Neural crest cell (in vitro differentiated cells): ENCODE measurements around the gene ALPK3. TPM values are rescaled to one million over a fixed set of nuclear protein-coding genes. Genes with fewer than 3 reads are reported as not detected.

ENCODE experiments used
- DNase-seq: peaks from one replicate; pipeline ENCODE4 v3.0.0; 2021; ENCODE audit warnings: low read depth, mixed read lengths, low spot score
- H3K27ac Mint-ChIP-seq: one replicate; pipeline ENCODE4 v1.8.0; 2021; ENCODE audit warnings: mild to moderate bottlenecking, mixed read lengths; ENCODE audit not compliant: unreplicated experiment
- H3K27me3 Mint-ChIP-seq: 2 replicates; pipeline ENCODE4 v1.8.0; 2021; ENCODE audit warnings: low read depth, mild to moderate bottlenecking, mixed read lengths
- H3K36me3 Mint-ChIP-seq: 2 replicates; pipeline ENCODE4 v1.8.0; 2021; ENCODE audit warnings: low read depth, mild to moderate bottlenecking, mixed read lengths
- H3K4me1 Mint-ChIP-seq: 2 replicates; pipeline ENCODE4 v1.8.0; 2021; ENCODE audit warnings: mixed read lengths
- H3K4me3 Mint-ChIP-seq: one replicate; pipeline ENCODE4 v1.8.0; 2021; ENCODE audit warnings: mild to moderate bottlenecking, mixed read lengths
- H3K9me3 Mint-ChIP-seq: 2 replicates; pipeline ENCODE4 v1.8.0; 2021; ENCODE audit warnings: mixed read lengths
- CTCF ChIP-seq: fragments of 200-600 bp; sonication (generic); conservative IDR thresholded peaks from 2 replicates; pipeline ENCODE4 v1.5.0; 2021; ENCODE audit warnings: antibody characterized with exemption, mild to moderate bottlenecking
- total RNA-seq: library from RNA; stranded (reverse); gene quantifications from 2 replicates; pipeline ENCODE4 v1.2.1, GENCODE V29; 2021

The ALPK3 gene
- total RNA-seq, 1 donor from 2014 or later: 4.4 TPM

- H3K4me1 Mint-ChIP-seq: peaks cover 5% of the 10 kb centered on the region
- no peaks in the 10 kb centered on the region for H3K36me3 Mint-ChIP-seq
Observed at GRCh38 chr15:84889991-84890669, 73.0 kb downstream of the ALPK3 start.

GRCh38 chr15:84890670-84891162, 73.6 kb downstream of the ALPK3 start:
- no peak for DNase-seq
- peaks cover 5% of the 10 kb centered on the region for H3K4me1 Mint-ChIP-seq
- TF ChIP-seq CTCF: no peak
- H3K9me3 Mint-ChIP-seq: no peaks in the 10 kb centered on the region
- no peak overlapping the region for H3K27ac Mint-ChIP-seq
- no peak overlapping the region for H3K4me3 Mint-ChIP-seq
- H3K36me3 Mint-ChIP-seq: no peaks in the 10 kb centered on the region
- H3K27me3 Mint-ChIP-seq: no peaks in the 10 kb centered on the region

More at GRCh38 chr15:84889991-84890669, 73.0 kb downstream of the ALPK3 start:
- TF ChIP-seq CTCF: no peak
- no peaks in the 10 kb centered on the region for H3K27me3 Mint-ChIP-seq
- DNase-seq: no peak
- no peak overlapping the region for H3K27ac Mint-ChIP-seq
- H3K9me3 Mint-ChIP-seq: no peaks in the 10 kb centered on the region
- H3K4me3 Mint-ChIP-seq: no peak overlapping the region

GRCh38 chr15:84891339-84891738, 74.2 kb downstream of the ALPK3 start:
- Mint-ChIP-seq H3K27ac (peak overlapping the region; percentile 40), H3K36me3 (no peaks in the 10 kb centered on the region), H3K4me3 (no peak overlapping the region), H3K4me1 (peaks cover 5% of the 10 kb centered on the region), H3K9me3 (no peaks in the 10 kb centered on the region), H3K27me3 (no peaks in the 10 kb centered on the region)
- no peak for TF ChIP-seq CTCF
- no peak for DNase-seq

GRCh38 chr15:84892786-84893307, 75.7 kb downstream of the ALPK3 start:
- Mint-ChIP-seq H3K4me3 (no peak overlapping the region), H3K36me3 (no peaks in the 10 kb centered on the region), H3K9me3 (no peaks in the 10 kb centered on the region), H3K4me1 (peaks cover 3% of the 10 kb centered on the region), H3K27me3 (peaks cover 3% of the 10 kb centered on the region), H3K27ac (no peak overlapping the region)
- TF ChIP-seq CTCF: no peak
- no peak for DNase-seq

- H3K27ac Mint-ChIP-seq: peak overlapping the region; percentile 27
- DNase-seq: no peak
- H3K36me3 Mint-ChIP-seq: no peaks in the 10 kb centered on the region
- H3K4me3 Mint-ChIP-seq: no peak overlapping the region
- H3K4me1 Mint-ChIP-seq: no peaks in the 10 kb centered on the region
- H3K27me3 Mint-ChIP-seq: peaks cover 4% of the 10 kb centered on the region
- TF ChIP-seq CTCF: no peak
- H3K9me3 Mint-ChIP-seq: no peaks in the 10 kb centered on the region
Observed at GRCh38 chr15:84893607-84894006, 76.5 kb downstream of the ALPK3 start.
